Dermis blood vessel endothelial cell (primary cell): Measurements from ENCODE around the gene PAQR4. TPM values are rescaled to one million over a fixed set of nuclear protein-coding genes. Genes with fewer than 3 reads are reported as not detected.

Source experiments
- DNase-seq: peaks from one replicate; pipeline ENCODE4 v3.0.0; 2010
- total RNA-seq: library from RNA; depleted of rRNA; stranded (reverse); fragments of >200 nt; gene quantifications from 2 replicates; pipeline ENCODE4 v1.2.3, GENCODE V29; 2014

Gene PAQR4
- total RNA-seq, 1 donor from 2014 or later = 9.4 TPM

- no peak for DNase-seq
Measured at GRCh38 chr16:2966043-2966807, 2.9 kb upstream of the PAQR4 start.

DNA sequence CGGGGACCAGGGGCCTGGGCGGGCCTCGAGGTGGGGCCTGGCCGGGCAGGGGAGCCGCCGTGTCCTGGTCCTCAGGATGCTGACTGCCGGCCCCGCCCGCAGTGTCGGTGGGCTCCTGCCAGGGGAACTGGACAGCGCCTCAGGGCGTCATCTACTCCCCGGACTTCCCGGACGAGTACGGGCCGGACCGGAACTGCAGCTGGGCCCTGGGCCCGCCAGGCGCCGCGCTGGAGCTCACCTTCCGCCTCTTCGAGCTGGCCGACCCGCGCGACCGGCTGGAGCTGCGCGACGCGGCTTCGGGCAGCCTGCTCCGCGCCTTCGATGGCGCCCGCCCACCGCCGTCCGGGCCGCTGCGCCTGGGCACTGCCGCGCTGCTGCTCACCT is 2.3 kb upstream of the PAQR4 start:
- DNase-seq = peak; percentile 13

GRCh38 chr16:2967211-2967631 is 1.9 kb upstream of the PAQR4 start:
- no peak for DNase-seq

DNA sequence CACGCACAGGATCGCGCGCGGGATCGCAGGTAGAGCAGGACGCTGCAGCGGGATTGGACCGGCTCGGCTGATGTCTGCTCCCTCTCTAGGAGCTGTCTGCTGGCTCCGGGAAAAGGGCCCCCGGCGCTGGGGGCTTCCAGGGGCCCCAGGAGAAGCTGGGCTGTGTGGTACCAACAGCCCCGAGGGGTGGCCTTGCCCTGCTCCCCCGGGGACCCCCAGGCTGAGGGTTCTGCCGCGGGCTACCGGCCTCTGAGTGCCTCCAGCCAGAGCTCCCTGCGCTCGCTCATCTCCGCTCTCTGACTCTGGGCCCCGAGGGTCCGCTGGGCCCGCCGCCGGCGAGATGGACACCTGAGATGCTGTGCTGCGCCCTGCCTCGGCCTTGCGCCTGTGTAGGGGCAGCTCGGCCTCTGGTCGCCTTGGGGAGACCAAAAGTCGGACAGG is 1.4 kb upstream of the PAQR4 start:
- no peak for DNase-seq

DNA sequence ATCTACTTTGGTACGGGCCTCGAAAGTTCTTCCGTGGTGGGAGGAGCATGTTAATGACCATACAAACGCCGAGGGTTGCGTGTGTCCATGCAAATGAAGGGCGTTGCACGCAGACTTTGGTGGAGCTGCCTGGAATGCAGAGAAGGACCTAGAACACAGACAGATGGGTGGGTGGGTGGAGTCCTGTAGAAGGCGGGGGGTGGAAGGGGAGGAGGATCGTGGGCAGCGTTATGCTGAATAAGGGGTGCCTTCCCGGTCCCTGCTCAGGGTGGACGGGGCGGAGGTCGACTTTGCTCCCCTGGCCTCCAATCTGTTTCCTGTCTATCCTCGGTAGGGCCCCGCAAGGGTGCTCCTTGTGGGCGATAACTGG is 795 bp upstream of the PAQR4 start:
- DNase-seq = no peak

GRCh38 chr16:2969545-2970521 is 685 bp downstream of the PAQR4 start:
- DNase-seq = peak; percentile 70

GRCh38 chr16:2970563-2970962 is 1.4 kb downstream of the PAQR4 start:
- DNase-seq = no peak

- no peak for DNase-seq
Measured at GRCh38 chr16:2971134-2971984, 2.2 kb downstream of the PAQR4 start.

GRCh38 chr16:2971985-2972784 is 3.0 kb downstream of the PAQR4 start:
- no peak for DNase-seq

DNA sequence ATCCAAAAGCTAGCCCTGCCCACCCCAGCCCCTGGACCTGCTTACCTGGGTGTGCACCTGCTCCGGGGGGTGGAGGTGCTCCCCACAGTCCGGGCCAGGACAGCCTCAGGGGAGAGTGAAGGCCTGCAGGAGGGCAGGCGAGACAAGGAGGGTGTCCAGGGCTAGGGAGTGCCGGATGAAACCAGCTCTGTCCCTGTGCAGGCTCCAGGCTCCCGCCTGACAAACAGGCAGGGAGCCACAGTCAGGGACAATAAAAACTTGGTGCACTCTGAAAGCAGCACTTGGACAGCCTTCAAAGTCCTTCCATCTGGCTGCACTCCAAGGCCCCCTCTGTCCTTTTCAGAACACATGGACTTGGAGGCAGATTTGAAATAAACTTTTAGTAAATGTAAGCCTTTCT is 3.9 kb downstream of the PAQR4 start:
- no peak for DNase-seq

DNA sequence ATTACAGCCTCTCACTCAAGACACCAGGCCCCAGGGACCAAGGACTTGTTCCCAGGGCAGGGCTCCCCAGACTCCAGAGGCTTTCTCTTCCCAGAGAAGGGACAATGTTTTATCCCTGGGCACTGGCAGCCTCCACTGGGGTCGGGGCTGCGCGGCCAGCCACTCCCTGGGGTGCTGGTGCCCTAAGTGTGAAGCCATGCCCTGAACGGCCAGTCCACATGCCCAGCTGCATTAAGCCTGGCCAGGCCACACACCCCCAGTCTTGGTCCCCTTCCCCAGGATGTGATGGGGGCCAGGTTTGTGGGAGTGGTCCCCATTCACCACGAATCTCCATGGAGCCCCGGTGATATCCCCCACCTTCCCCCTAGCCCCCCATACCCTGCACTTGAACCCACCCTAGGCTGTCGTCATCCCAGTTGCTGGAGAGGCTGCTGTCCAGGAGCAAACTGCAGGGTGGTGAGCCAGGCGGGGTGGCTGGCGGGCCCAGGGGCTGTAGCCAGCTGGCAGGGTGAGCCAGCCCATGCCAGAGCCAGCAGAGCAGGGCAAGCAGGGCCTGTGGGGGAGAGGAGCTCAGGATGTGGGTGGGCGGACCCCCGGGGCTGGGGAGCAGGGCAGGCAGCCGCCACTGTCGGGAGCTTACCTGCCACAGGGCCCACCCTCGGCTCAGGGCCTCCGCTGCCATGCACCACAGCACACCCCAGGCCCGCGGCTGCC is 4.6 kb downstream of the PAQR4 start:
- DNase-seq = no peak

DNA sequence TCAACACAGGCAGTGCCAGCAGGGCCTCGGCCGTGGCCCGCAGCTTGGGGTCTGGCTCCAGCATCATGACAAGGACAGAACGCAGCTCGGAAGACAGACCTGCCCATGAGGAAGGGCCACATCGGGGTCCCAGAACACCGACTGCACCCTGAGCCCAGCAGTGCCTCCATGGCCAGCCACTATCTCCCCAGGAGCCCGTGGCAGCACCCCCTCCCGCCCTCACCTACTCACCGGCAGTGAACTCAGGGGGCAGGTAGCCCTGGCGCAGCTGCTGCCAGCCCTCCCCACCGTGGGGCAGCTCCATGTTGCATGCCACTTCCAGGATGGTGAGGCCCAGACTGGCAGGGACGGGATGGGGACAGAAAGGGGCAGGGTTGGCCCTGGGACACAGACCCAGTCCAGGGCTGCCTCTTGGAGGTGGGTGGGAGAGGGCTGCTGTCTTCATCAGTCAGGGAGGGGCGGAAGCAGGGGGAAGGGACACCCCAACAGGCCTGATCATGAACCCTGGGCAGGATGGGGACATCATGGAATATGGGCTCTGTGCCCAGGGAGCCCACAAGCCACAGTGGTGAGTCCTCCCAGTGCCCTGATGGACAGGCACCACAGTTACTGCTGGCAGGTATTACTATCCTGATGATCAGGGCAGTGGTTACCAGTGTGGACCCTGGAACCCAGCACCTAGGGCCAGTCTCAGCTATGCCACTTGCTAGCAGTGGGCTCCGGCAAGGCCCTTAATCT is 5.3 kb downstream of the PAQR4 start:
- no peak for DNase-seq

GRCh38 chr16:2975161-2975795 is 6.1 kb downstream of the PAQR4 start:
- DNase-seq = no peak

GRCh38 chr16:2976201-2976600 is 7.1 kb downstream of the PAQR4 start:
- no peak for DNase-seq

DNA sequence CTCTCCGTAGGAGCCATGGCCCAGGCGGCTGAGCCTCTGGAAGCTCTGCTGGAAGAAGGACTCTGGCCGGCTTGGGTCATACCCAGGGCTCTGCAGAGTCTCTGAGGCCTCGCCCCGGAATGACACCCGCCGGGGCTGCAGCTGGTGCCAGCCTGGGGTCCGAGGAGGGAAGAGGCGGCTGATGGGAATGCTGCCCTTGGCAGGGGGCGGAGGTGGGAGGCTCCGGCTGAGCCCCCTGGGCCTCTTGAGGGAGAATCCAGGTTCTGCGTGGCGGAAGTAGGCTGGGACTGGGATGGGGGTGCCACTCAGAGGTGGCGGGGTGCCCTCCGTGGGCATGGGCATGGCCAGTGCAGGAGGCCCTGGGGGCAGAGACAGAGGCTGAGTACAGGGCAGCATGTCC is 7.5 kb downstream of the PAQR4 start:
- DNase-seq = no peak

DNA sequence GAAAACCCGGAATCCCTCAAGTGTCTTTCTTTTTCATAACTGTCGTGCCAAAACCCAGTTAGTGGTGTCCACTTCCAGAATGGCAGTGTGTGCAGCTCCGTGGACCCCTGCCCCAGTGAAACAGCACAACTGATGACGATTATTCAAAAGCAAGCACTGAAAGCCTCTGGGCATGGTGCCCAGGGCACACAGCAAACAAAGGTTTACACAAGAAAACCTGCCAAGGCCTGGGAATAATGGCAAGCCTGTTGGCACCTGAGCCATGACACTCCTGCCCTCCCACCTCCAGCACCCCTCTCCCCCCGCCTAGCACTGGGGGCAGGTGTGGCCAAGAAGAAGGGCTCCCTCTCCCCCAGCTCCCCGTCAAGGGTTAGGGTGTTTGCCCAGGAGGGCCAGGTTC is 8.3 kb downstream of the PAQR4 start:
- DNase-seq = no peak

- DNase-seq = no peak
Measured at GRCh38 chr16:2979669-2980226, 10.6 kb downstream of the PAQR4 start.

DNA sequence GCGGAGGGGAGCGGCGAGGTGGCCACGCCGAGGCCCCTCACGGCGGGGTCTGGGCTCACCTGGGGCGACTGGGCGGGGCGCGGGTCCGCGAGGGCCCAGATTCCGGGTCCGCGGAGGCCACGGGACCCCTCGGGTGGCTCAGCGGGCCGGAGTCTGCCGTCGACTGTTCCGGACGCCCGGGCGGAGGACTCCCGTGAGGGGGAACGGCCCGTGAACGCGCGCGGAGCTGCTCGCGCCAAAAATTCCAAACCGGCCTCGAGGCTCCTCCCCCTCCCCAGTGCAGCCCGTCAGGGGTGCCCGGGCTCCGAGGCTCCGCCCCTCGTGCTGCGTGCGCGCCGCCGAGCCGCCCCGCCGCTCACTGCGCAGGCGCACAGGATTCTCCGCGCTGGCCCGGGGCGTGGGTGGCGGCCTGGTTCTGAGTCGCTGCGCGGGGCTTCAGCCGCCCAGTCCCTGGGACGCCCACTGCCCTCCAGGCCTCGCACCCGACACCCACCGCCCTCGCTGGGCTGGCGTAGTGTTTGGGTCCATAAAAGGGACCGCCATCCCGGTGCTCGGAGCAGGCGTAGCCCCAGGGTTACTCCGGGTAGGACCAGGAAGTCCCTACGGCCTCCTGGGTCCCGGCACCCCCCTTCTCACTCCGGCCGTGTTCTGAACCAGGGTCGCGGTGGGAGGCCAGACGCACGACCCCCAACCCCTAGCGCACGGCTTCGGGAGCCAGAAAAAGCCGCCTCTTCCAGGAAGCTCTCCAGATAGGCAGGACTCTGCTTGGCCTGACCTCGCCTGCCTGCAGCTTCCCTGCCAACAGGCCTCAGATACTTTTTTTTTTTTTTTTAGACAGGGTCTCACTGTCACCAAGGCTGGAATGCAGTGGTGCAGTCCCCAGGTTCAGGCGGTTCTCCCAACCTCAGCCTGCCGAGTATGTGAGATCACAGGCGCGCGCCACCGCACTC is 11.4 kb downstream of the PAQR4 start, which contains the start of gene PKMYT1:
PKMYT1 (minus strand) TSS at position 220 of the 950 bp plus-strand sequence. CDS start 789 bp downstream, outside the sequence.
- DNase-seq = peak; percentile 90
